ENCODE data around the gene HLA-DQA1. TPM values are rescaled to one million over a fixed set of nuclear protein-coding genes. Genes with fewer than 3 reads are reported as not detected.

HLA-DQA1 gene
- total RNA-seq, 2 experiments from 2014 or later, result 5.9 to 6.9 TPM

GRCh38 chr6:32666420-32667300 is 29.5 kb downstream of the HLA-DQA1 start, which contains the start of gene HLA-DQB1:
TSS of gene HLA-DQB1 (minus strand) at chr6:32666657. CDS start at chr6:32666607, 50 bp downstream.
- Mint-ChIP-seq H3K4me1 (ENCODE audit: low read depth) (peaks cover 46% of the 10 kb centered on the region), H3K4me3 (peak within 1 kb of the TSS; percentile 83), H3K36me3 (ENCODE audit: low read depth) (no peaks in the 10 kb centered on the region), H3K9me3 (no peaks in the 10 kb centered on the region), H3K27me3 (peaks cover 8% of the 10 kb centered on the region), H3K27ac (peak within 1 kb of the TSS; percentile 72)
- Histone ChIP-seq H3K4me1 (ENCODE audit: insufficient read depth, low read length) (peaks cover 4% of the 10 kb centered on the region), H3K36me3 (ENCODE audit: insufficient read depth, low read length) (no peaks in the 10 kb centered on the region), H3K4me3 (ENCODE audit: low read length) (peak within 1 kb of the TSS; percentile 47), H3K9me3 (ENCODE audit: control insufficient read depth in 1 of 2, insufficient read depth in 1 of 2, low read length in 2 of 2) (no peaks in the 10 kb centered on the region), H3K27me3 (ENCODE audit: control insufficient read depth in 1 of 2, insufficient read depth in 2 of 2, low read length in 2 of 2) (no peaks in the 10 kb centered on the region), H3K27ac (ENCODE audit: low read depth in 1 of 2, low read length in 2 of 2) (no peak within 1 kb of the TSS)
- no peak for TF ChIP-seq CTCF (IDR thresholded peaks at IDR 0.05)
- DNase-seq (peak in 12 of 14 experiments; percentile 1 to 90 (median 39)), ATAC-seq (ENCODE audit: poor library complexity) (peak; percentile 81)
- POLR2A ChIA-PET, result interaction anchor here (0.6 to 1.9 kb wide), 6 partner anchors 19 to 305 kb away, joined by 3 to 10 read pairs (median 4); no protein-coding TSS in a partner anchor
- intact Hi-C loops (cut with DNase I, micrococcal nuclease), result loop anchor here (2.0 kb wide), 1 partner anchor 44 kb away; no protein-coding TSS in a partner anchor
- CTCF ChIA-PET, result interaction anchor here (0.6 to 1.2 kb wide), 3 partner anchors 25 to 227 kb away, joined by 3 to 5 read pairs (median 4); no protein-coding TSS in a partner anchor

- no peaks in the 10 kb centered on the region for H3K36me3 Mint-ChIP-seq (ENCODE audit: low read depth)
- peak overlapping the region; percentile 44 for H3K4me3 Mint-ChIP-seq
- Histone ChIP-seq H3K27ac (ENCODE audit: low read depth in 1 of 2, low read length in 2 of 2) (no peak overlapping the region), H3K9me3 (ENCODE audit: control insufficient read depth in 1 of 2, insufficient read depth in 1 of 2, low read length in 2 of 2) (peaks cover 0 to 5% of the 10 kb centered on the region in 2 experiments), H3K4me3 (ENCODE audit: low read length) (no peak overlapping the region), H3K27me3 (ENCODE audit: control insufficient read depth in 1 of 2, insufficient read depth in 2 of 2, low read length in 2 of 2) (no peaks in the 10 kb centered on the region), H3K36me3 (ENCODE audit: insufficient read depth, low read length) (no peaks in the 10 kb centered on the region), H3K4me1 (ENCODE audit: insufficient read depth, low read length) (peaks cover 4% of the 10 kb centered on the region)
- ChIA-PET POLR2A (no interaction called here), CTCF (no interaction called here)
- H3K27ac Mint-ChIP-seq, result peak overlapping the region; percentile 63
- H3K4me1 Mint-ChIP-seq (ENCODE audit: low read depth), result peaks cover 45% of the 10 kb centered on the region
- no peak for TF ChIP-seq CTCF (IDR thresholded peaks at IDR 0.05)
- H3K9me3 Mint-ChIP-seq, result no peaks in the 10 kb centered on the region
- DNase-seq (peak in 12 of 14 experiments; percentile 11 to 94 (median 33)), ATAC-seq (ENCODE audit: poor library complexity) (peak; percentile 66)
- H3K27me3 Mint-ChIP-seq, result peaks cover 8% of the 10 kb centered on the region
- intact Hi-C loops (cut with DNase I, micrococcal nuclease), result loop anchor here in 1 of 2 experiments (2.0 kb wide), 1 partner anchor 17 kb away; no protein-coding TSS in a partner anchor
These were observed 31.1 kb downstream of the HLA-DQA1 start for GRCh38 chr6:32668226-32668747.

- intact Hi-C loops (cut with DNase I, micrococcal nuclease), result loop anchor here in 1 of 2 experiments (2.0 kb wide), 1 partner anchor 16 kb away; no protein-coding TSS in a partner anchor
- H3K4me3 ChIP-seq (ENCODE audit: low read length), result no peak overlapping the region
- no peaks in the 10 kb centered on the region for H3K36me3 ChIP-seq (ENCODE audit: insufficient read depth, low read length)
- Mint-ChIP-seq H3K36me3 (ENCODE audit: low read depth) (no peaks in the 10 kb centered on the region), H3K27ac (no peak overlapping the region), H3K4me3 (no peak overlapping the region), H3K9me3 (no peaks in the 10 kb centered on the region), H3K4me1 (ENCODE audit: low read depth) (peaks cover 40% of the 10 kb centered on the region), H3K27me3 (peaks cover 8% of the 10 kb centered on the region)
- TF ChIP-seq CTCF (IDR thresholded peaks at IDR 0.05), result no peak
- DNase-seq, result no peak
- ChIA-PET POLR2A (no interaction called here), CTCF (no interaction called here)
- H3K27me3 ChIP-seq (ENCODE audit: control insufficient read depth in 1 of 2, insufficient read depth in 2 of 2, low read length in 2 of 2), result no peaks in the 10 kb centered on the region
- H3K9me3 ChIP-seq (ENCODE audit: control insufficient read depth in 1 of 2, insufficient read depth in 1 of 2, low read length in 2 of 2), result peaks cover 0 to 5% of the 10 kb centered on the region in 2 experiments
- H3K27ac ChIP-seq (ENCODE audit: low read depth in 1 of 2, low read length in 2 of 2), result no peak overlapping the region
- ATAC-seq (ENCODE audit: poor library complexity), result no peak
- H3K4me1 ChIP-seq (ENCODE audit: insufficient read depth, low read length), result peaks cover 4% of the 10 kb centered on the region
These were observed 32.0 kb downstream of the HLA-DQA1 start for GRCh38 chr6:32669240-32669639.

Measured in CD4-positive, alpha-beta T cell (primary cell).